H9 (cell line): ENCODE measurements around the gene PDE8A. TPM values are rescaled to one million over a fixed set of nuclear protein-coding genes. Genes with fewer than 3 reads are reported as not detected.

Experiments used
- DNase-seq: peaks from one replicate; pipeline ENCODE4 v3.0.0-alpha.2; 2017
- H2AFZ ChIP-seq: one replicate; pipeline ENCODE4 v1.6.1; 2013; ENCODE audit warnings: mild to moderate bottlenecking, low read length, control low read depth, moderate library complexity
- H2AK5ac ChIP-seq: 2 replicates; pipeline ENCODE4 v1.6.1; 2013; ENCODE audit warnings: low read length, control low read depth, mixed read lengths; ENCODE audit not compliant: insufficient read length
- H2BK120ac ChIP-seq: one replicate; pipeline ENCODE4 v1.6.1; 2013; ENCODE audit warnings: low read depth, mild to moderate bottlenecking, low read length, control low read depth, inconsistent platforms; ENCODE audit not compliant: poor library complexity, severe bottlenecking
- H2BK12ac ChIP-seq: 2 replicates; pipeline ENCODE4 v1.6.1; 2013; ENCODE audit warnings: low read length, control low read depth, mixed read lengths, low read depth; ENCODE audit not compliant: insufficient read length
- H2BK15ac ChIP-seq: 2 replicates; pipeline ENCODE4 v1.6.1; 2013; ENCODE audit warnings: low read depth, low read length, control low read depth
- H2BK20ac ChIP-seq: one replicate; pipeline ENCODE4 v1.6.1; 2013; ENCODE audit warnings: low read depth, mild to moderate bottlenecking, low read length, control low read depth, inconsistent platforms; ENCODE audit not compliant: poor library complexity, severe bottlenecking
- H2BK5ac ChIP-seq: 2 replicates; pipeline ENCODE4 v1.6.1; 2013; ENCODE audit warnings: low read length, control low read depth, mixed read lengths; ENCODE audit not compliant: insufficient read length
- H3K14ac ChIP-seq: 2 replicates; pipeline ENCODE4 v1.6.1; 2013; ENCODE audit warnings: low read length, control low read depth; ENCODE audit not compliant: insufficient read depth
- H3K18ac ChIP-seq: 2 replicates; pipeline ENCODE4 v1.6.1; 2013; ENCODE audit warnings: low read depth, mild to moderate bottlenecking, mixed read lengths, low read length, control low read depth; ENCODE audit not compliant: insufficient read length
- H3K23ac ChIP-seq: 2 replicates; pipeline ENCODE4 v1.6.1; 2013; ENCODE audit warnings: low read length, control low read depth, mixed read lengths, low read depth; ENCODE audit not compliant: insufficient read length
- H3K23me2 ChIP-seq: 2 replicates; pipeline ENCODE4 v1.6.1; 2013; ENCODE audit warnings: low read depth, mild to moderate bottlenecking, mixed read lengths, low read length, control low read depth; ENCODE audit not compliant: insufficient read length, poor library complexity, severe bottlenecking
- H3K27ac ChIP-seq: 2 replicates; pipeline ENCODE4 v1.5.1; 2013; ENCODE audit warnings: low read length, control low read depth, mixed read lengths, low read depth; ENCODE audit not compliant: insufficient read length
- H3K27me3 ChIP-seq: 2 replicates; pipeline ENCODE4 v1.6.1; 2013; ENCODE audit warnings: low read length, control low read depth, inconsistent platforms; ENCODE audit not compliant: insufficient read depth
- H3K4ac ChIP-seq: 2 replicates; pipeline ENCODE4 v1.6.1; 2013; ENCODE audit warnings: low read depth, mild to moderate bottlenecking, control low read depth, inconsistent platforms, low read length, moderate library complexity
- H3K4me1 ChIP-seq: 2 replicates; pipeline ENCODE4 v1.6.1; 2013; ENCODE audit warnings: low read length, control low read depth, inconsistent platforms; ENCODE audit not compliant: insufficient read depth
- H3K4me2 ChIP-seq: 2 replicates; pipeline ENCODE4 v1.6.1; 2013; ENCODE audit warnings: low read length, control low read depth, mixed read lengths; ENCODE audit not compliant: insufficient read length, insufficient read depth
- H3K56ac ChIP-seq: 2 replicates; pipeline ENCODE4 v1.6.1; 2013; ENCODE audit warnings: low read depth, mild to moderate bottlenecking, mixed read lengths, low read length, control low read depth; ENCODE audit not compliant: insufficient read length
- H3K79me1 ChIP-seq: 2 replicates; pipeline ENCODE4 v1.6.1; 2013; ENCODE audit warnings: low read depth, mild to moderate bottlenecking, moderate library complexity, low read length, control low read depth, inconsistent platforms; ENCODE audit not compliant: insufficient read depth, poor library complexity, severe bottlenecking
- H3K79me2 ChIP-seq: 2 replicates; pipeline ENCODE4 v1.6.1; 2013; ENCODE audit warnings: low read length, control low read depth, inconsistent platforms; ENCODE audit not compliant: insufficient read depth
- H3K9ac ChIP-seq: 2 replicates; pipeline ENCODE4 v1.6.1; 2013; ENCODE audit warnings: low read length, control low read depth, mixed read lengths; ENCODE audit not compliant: insufficient read length; ENCODE audit errors: extremely low read depth
- H3K9me3 ChIP-seq: one replicate; pipeline ENCODE4 v1.6.1; 2013; ENCODE audit warnings: low read depth, low read length, inconsistent platforms; ENCODE audit not compliant: control insufficient read depth
- H3T11ph ChIP-seq: one replicate; pipeline ENCODE4 v1.6.1; 2013; ENCODE audit warnings: mild to moderate bottlenecking, low read length, control low read depth, inconsistent platforms
- H4K20me1 ChIP-seq: one replicate; pipeline ENCODE4 v1.6.1; 2013; ENCODE audit not compliant: control insufficient read depth, insufficient read length, insufficient read depth
- H4K5ac ChIP-seq: 2 replicates; pipeline ENCODE4 v1.6.1; 2013; ENCODE audit warnings: low read depth, mild to moderate bottlenecking, mixed read lengths, low read length, control low read depth; ENCODE audit not compliant: insufficient read length
- H4K8ac ChIP-seq: replicated peaks from 2 replicates; pipeline ENCODE4 v1.6.1; 2013; ENCODE audit warnings: low read length, control low read depth, mixed read lengths, low read depth; ENCODE audit not compliant: insufficient read length
- H4K91ac ChIP-seq: 2 replicates; pipeline ENCODE4 v1.6.1; 2013; ENCODE audit warnings: low read depth, mild to moderate bottlenecking, moderate library complexity, mixed read lengths, low read length, control low read depth; ENCODE audit not compliant: insufficient read length
- H3K27ac Mint-ChIP-seq, 3 experiments: 2 replicates in 2 of 3; 3 replicates in 1 of 3; pipeline ENCODE4 v1.8.0; 2020 to 2021; ENCODE audit warnings: mixed read lengths in 3 of 3, mild to moderate bottlenecking in 1 of 3, moderate library complexity in 1 of 3
- H3K27me3 Mint-ChIP-seq: 2 replicates; pipeline ENCODE4 v1.8.0; 2021; ENCODE audit warnings: low read depth, mild to moderate bottlenecking, moderate library complexity, mixed read lengths
- H3K36me3 Mint-ChIP-seq, 3 experiments: 2 replicates in 2 of 3; 3 replicates in 1 of 3; pipeline ENCODE4 v1.8.0; 2020 to 2021; ENCODE audit warnings: low read depth in 3 of 3, mixed read lengths in 3 of 3; ENCODE audit not compliant: insufficient read depth in 1 of 3
- H3K4me1 Mint-ChIP-seq, 2 experiments: 2 replicates each; pipeline ENCODE4 v1.8.0; 2020; ENCODE audit warnings: mixed read lengths in 2 of 2
- H3K4me3 Mint-ChIP-seq, 2 experiments: 2 replicates in 1 of 2; 3 replicates in 1 of 2; pipeline ENCODE4 v1.8.0; 2020 to 2021; ENCODE audit warnings: mild to moderate bottlenecking in 2 of 2, mixed read lengths in 2 of 2, moderate library complexity in 1 of 2
- H3K9me3 Mint-ChIP-seq, 2 experiments: 2 replicates in 1 of 2; 3 replicates in 1 of 2; pipeline ENCODE4 v1.8.0; 2020; ENCODE audit warnings: mild to moderate bottlenecking in 2 of 2, mixed read lengths in 2 of 2, moderate library complexity in 1 of 2
- CTCF ChIP-seq: fragments of 200-600 bp; sonication (generic); conservative IDR thresholded peaks from 3 replicates; pipeline ENCODE4 v1.8.0; 2021; ENCODE audit warnings: antibody characterized with exemption, mild to moderate bottlenecking
- WGBS: extraction: QIAGEN DNeasy Blood & Tissue Kit; methylation state at CpG from one replicate; pipeline ENCODE4 v1.1.7; 2013; ENCODE audit warnings: missing lambda C conversion rate, low lambda C conversion rate, mixed read lengths; ENCODE audit not compliant: insufficient read length; ENCODE audit errors: extremely low coverage; 5-methylcytosine and 5-hydroxymethylcytosine counted together
- total RNA-seq: library from RNA; stranded (reverse); gene quantifications from 2 replicates; pipeline ENCODE4 v1.2.1, GENCODE V29; 2021

PDE8A gene
- total RNA-seq, 1 experiment from 2014 or later = 9.3 TPM

DNA sequence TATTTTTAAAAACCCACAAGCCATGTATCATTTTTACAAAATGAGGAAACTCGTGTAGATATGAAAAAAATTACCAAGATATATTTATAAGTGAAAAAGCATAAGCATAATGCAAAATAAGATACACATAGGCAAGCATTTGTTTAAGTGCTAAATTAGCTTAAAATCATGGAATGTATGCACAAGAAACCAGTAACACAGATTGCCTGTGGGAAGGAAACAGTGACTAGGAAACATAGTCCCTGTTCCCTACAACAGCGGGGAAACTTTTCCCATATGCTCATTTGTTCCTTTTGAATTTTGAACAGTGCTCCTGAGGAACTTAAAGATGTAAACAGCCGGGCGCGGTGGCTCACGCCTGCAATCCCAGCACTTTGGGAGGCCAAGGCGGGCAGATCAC is 169.5 kb downstream of the PDE8A start:
- H3K9ac ChIP-seq = no peak overlapping the region
- no peak overlapping the region for H3T11ph ChIP-seq
- no peak overlapping the region for H4K5ac ChIP-seq
- H3K79me2 ChIP-seq = no peaks in the 10 kb centered on the region
- no peak overlapping the region for H3K27ac ChIP-seq
- Mint-ChIP-seq H3K9me3 (no peaks in the 10 kb centered on the region), H3K36me3 (no peaks in the 10 kb centered on the region; a peak in 1 of 7 replicates), H3K4me1 (peaks cover 19 to 23% of the 10 kb centered on the region in 2 experiments), H3K27ac (no peak overlapping the region), H3K4me3 (no peak overlapping the region), H3K27me3 (no peaks in the 10 kb centered on the region; the same call in none of the 2 replicates)
- H2AK5ac ChIP-seq = no peak overlapping the region
- H3K23me2 ChIP-seq = no peaks in the 10 kb centered on the region
- H2BK15ac ChIP-seq = no peak overlapping the region
- H3K4me2 ChIP-seq = no peak overlapping the region
- H2BK120ac ChIP-seq = no peak overlapping the region
- H2BK12ac ChIP-seq = no peak overlapping the region
- H3K14ac ChIP-seq = no peak overlapping the region
- H2AFZ ChIP-seq = no peak overlapping the region
- WGBS = no CpG with 5 or more reads among the region's 7 CpGs
- H4K91ac ChIP-seq = no peak overlapping the region
- H3K4me1 ChIP-seq = no peaks in the 10 kb centered on the region; the same call in 1 of the 2 replicates
- H3K23ac ChIP-seq = no peak overlapping the region
- H2BK5ac ChIP-seq = no peak overlapping the region
- no peak overlapping the region for H4K8ac ChIP-seq
- H3K18ac ChIP-seq = no peak overlapping the region
- no peak for DNase-seq
- H2BK20ac ChIP-seq = no peak overlapping the region
- no peaks in the 10 kb centered on the region for H3K9me3 ChIP-seq
- H4K20me1 ChIP-seq = no peaks in the 10 kb centered on the region
- TF ChIP-seq CTCF = no peak
- no peaks in the 10 kb centered on the region for H3K79me1 ChIP-seq
- H3K56ac ChIP-seq = no peak overlapping the region
- no peak overlapping the region for H3K4ac ChIP-seq
- no peaks in the 10 kb centered on the region for H3K27me3 ChIP-seq
